ENCODE results near the gene CPLX3. TPM values are rescaled to one million over a fixed set of nuclear protein-coding genes. Genes with fewer than 3 reads are reported as not detected.

The CPLX3 gene
- total RNA-seq, 1 donor from 2014 or later = not detected

DNA sequence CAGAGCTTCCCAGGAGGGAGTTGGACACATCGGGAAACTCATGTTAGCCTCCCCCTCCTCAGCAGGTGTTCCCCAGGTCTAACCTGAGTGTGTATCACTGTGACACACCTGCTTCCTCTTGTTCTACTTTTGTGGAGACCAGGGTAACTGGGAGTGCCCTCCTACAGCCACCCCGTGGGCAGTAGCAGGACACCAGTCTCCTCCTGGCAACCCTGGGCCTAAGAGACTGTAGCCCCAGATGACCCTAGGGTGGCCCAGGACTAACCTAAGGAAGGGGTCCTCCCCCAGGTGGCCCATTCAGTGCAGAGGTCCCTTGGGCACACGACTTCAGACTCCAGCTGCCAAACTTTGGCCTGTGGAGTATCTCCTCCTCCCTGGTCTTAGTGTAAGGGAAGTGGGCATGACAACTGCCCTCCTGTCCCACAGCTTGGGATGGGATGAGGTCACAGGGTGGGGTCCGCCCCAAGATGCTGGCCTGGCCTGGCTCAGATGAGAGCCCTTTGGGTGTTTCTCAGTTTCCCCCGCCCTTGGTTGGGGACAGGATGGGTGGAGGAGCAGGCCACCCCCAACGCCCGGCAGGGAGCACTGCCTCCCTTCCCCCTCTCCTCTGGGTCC is 39.8 kb upstream of the CPLX3 start:
- DNase-seq (ENCODE audit: extremely low spot score, unreplicated experiment) = no peak
- H3K36me3 Mint-ChIP-seq (ENCODE audit: unreplicated experiment) = no peaks in the 10 kb centered on the region
- peak overlapping the region; percentile 27 for H3K27ac Mint-ChIP-seq (ENCODE audit: unreplicated experiment)
- peaks cover 76% of the 10 kb centered on the region for H3K4me1 Mint-ChIP-seq (ENCODE audit: unreplicated experiment)
- no peaks in the 10 kb centered on the region for H3K9me3 Mint-ChIP-seq (ENCODE audit: unreplicated experiment)
- TF ChIP-seq, protein P1, sequence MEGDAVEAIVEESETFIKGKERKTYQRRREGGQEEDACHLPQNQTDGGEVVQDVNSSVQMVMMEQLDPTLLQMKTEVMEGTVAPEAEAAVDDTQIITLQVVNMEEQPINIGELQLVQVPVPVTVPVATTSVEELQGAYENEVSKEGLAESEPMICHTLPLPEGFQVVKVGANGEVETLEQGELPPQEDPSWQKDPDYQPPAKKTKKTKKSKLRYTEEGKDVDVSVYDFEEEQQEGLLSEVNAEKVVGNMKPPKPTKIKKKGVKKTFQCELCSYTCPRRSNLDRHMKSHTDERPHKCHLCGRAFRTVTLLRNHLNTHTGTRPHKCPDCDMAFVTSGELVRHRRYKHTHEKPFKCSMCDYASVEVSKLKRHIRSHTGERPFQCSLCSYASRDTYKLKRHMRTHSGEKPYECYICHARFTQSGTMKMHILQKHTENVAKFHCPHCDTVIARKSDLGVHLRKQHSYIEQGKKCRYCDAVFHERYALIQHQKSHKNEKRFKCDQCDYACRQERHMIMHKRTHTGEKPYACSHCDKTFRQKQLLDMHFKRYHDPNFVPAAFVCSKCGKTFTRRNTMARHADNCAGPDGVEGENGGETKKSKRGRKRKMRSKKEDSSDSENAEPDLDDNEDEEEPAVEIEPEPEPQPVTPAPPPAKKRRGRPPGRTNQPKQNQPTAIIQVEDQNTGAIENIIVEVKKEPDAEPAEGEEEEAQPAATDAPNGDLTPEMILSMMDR (IDR thresholded peaks at IDR 0.05) = no peak
- no peak overlapping the region for H3K4me3 Mint-ChIP-seq (ENCODE audit: unreplicated experiment)
- no peaks in the 10 kb centered on the region for H3K27me3 Mint-ChIP-seq (ENCODE audit: unreplicated experiment)

DNA sequence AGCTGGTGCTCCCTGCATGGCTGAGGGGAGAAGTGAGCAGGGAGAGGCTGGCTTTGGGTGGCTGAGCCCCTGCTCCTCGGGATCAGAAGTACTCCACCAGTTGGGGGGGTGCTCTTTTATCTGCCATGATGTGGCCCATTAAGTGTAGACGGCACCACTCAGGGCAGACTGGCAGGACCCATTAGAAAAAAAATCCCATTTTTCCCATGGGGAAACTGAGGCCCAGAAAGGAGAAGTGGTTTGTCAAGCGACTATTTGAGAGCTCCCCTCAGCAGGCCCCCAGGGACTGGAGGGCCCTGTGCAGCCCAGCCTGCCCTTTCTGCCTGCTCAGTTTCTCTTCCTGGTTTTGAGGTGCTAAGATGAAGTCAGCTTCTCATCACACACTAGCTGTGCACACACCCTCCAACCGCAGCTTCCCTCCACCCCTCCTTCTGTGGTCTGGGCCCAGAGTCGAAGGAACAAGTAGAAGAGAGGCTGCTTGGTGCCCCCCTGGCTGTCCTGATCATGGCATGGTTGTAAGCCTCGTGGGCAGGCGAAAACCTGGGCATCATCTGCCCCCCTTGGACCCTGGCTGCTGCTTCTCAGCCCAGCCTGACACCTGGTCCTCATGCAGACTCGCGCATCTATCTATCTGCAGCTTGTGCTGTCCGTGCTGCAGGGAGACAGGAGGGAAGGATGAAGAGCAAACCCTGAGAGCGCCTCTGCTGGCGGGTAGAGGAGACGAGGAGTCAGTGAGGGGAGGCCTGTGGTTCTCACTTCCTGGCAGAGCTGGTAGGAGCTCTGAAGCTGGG is 39.0 kb upstream of the CPLX3 start:
- H3K4me1 Mint-ChIP-seq (ENCODE audit: unreplicated experiment) = peaks cover 81% of the 10 kb centered on the region
- peak overlapping the region; percentile 30 for H3K4me3 Mint-ChIP-seq (ENCODE audit: unreplicated experiment)
- no peaks in the 10 kb centered on the region for H3K27me3 Mint-ChIP-seq (ENCODE audit: unreplicated experiment)
- H3K9me3 Mint-ChIP-seq (ENCODE audit: unreplicated experiment) = no peaks in the 10 kb centered on the region
- TF ChIP-seq, protein P1 (IDR thresholded peaks at IDR 0.05) = peak; percentile 64
- peak overlapping the region; percentile 85 for H3K27ac Mint-ChIP-seq (ENCODE audit: unreplicated experiment)
- H3K36me3 Mint-ChIP-seq (ENCODE audit: unreplicated experiment) = no peaks in the 10 kb centered on the region
- DNase-seq (ENCODE audit: extremely low spot score, unreplicated experiment) = no peak

DNA sequence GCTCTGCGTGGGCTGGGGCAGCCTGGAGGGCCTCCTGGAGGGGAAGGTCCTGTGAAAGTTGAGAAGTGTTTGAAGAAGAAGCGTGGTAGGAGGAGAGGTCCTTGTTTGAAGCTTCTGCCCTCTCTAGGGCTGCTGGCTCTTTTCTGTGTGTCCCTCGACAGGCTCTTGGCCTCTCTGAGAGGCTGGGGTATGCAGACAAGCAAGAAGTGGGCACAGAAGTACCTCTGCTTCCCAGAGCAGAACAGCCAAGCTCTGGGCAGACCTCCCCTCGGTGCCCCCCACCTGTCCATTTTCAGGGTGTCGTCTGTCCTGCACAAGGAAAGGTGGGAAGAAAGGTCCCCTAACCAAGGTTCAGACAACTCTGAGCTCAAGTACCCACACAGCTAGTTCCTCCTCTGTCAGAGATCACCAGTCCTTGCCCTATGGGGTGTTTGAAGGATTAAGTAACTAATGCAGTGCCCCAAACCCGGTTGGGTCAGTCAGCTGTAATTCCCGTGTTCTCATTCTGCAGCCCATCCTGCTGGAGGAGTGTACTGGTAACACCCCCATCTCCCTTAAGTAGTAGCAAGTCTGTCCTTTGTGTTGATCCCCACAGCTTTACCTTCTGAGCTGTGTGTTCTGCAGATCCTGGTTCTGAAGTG is 38.3 kb upstream of the CPLX3 start:
- TF ChIP-seq, protein P1 (IDR thresholded peaks at IDR 0.05) = no peak
- Mint-ChIP-seq H3K4me3 (ENCODE audit: unreplicated experiment) (peak overlapping the region; percentile 30), H3K27me3 (ENCODE audit: unreplicated experiment) (no peaks in the 10 kb centered on the region), H3K27ac (ENCODE audit: unreplicated experiment) (peak overlapping the region; percentile 85), H3K36me3 (ENCODE audit: unreplicated experiment) (no peaks in the 10 kb centered on the region), H3K4me1 (ENCODE audit: unreplicated experiment) (peaks cover 78% of the 10 kb centered on the region), H3K9me3 (ENCODE audit: unreplicated experiment) (no peaks in the 10 kb centered on the region)
- DNase-seq (ENCODE audit: extremely low spot score, unreplicated experiment) = no peak

DNA sequence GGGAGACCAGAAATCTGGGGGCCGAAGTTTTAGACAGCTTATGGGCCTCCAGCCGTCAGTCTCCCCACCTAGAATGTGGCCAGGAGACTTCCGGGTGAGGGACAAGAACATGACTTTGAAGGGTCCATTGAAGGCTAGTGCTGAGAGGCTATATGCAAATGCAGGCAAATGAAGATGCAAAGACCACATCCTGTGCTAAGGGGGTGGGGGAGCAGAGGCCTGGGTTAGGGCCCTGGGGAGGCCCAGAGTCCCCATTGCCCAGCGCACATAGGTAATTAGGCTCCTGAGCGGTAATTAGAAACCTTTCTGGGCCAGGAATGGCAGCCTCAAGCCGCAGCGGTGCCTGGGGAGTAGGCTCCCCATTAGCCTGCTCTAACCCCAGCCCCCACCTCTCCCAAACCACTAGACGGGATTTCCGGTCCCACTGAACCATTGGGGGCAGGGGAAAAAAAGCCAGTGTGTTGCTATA is 37.7 kb upstream of the CPLX3 start:
- H3K27me3 Mint-ChIP-seq (ENCODE audit: unreplicated experiment) = no peaks in the 10 kb centered on the region
- H3K4me1 Mint-ChIP-seq (ENCODE audit: unreplicated experiment) = peaks cover 78% of the 10 kb centered on the region
- TF ChIP-seq, protein P1 (IDR thresholded peaks at IDR 0.05) = no peak
- H3K9me3 Mint-ChIP-seq (ENCODE audit: unreplicated experiment) = no peaks in the 10 kb centered on the region
- H3K36me3 Mint-ChIP-seq (ENCODE audit: unreplicated experiment) = no peaks in the 10 kb centered on the region
- DNase-seq (ENCODE audit: extremely low spot score, unreplicated experiment) = no peak
- no peak overlapping the region for H3K4me3 Mint-ChIP-seq (ENCODE audit: unreplicated experiment)
- no peak overlapping the region for H3K27ac Mint-ChIP-seq (ENCODE audit: unreplicated experiment)

DNA sequence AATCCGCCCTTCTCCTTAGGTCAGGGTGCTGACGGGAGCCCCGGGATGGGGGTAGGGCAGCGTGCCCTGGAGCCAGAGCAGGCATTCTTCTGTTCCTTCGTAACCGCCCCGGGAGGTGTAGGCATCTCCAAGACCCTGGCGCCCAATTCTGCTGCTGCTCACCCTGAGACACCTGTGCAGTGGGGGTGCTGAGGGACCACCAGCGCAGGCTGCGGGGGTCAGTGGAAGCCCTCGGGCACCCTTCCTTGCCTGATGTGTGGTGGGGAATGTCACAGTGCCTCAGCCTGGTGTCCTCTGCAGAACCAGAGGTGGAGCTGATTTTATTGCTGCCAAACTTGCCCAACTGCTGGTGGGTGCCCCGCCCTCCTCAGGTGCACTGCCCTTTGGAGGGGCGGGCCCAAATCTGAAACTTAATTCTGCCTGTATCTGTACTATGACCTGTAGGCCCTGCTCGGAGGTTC is 37.2 kb upstream of the CPLX3 start:
- no peaks in the 10 kb centered on the region for H3K9me3 Mint-ChIP-seq (ENCODE audit: unreplicated experiment)
- H3K36me3 Mint-ChIP-seq (ENCODE audit: unreplicated experiment) = no peaks in the 10 kb centered on the region
- TF ChIP-seq, protein P1 (IDR thresholded peaks at IDR 0.05) = no peak
- no peak for DNase-seq (ENCODE audit: extremely low spot score, unreplicated experiment)
- peak overlapping the region; percentile 90 for H3K27ac Mint-ChIP-seq (ENCODE audit: unreplicated experiment)
- H3K4me1 Mint-ChIP-seq (ENCODE audit: unreplicated experiment) = peaks cover 73% of the 10 kb centered on the region
- peak overlapping the region; percentile 20 for H3K4me3 Mint-ChIP-seq (ENCODE audit: unreplicated experiment)
- no peaks in the 10 kb centered on the region for H3K27me3 Mint-ChIP-seq (ENCODE audit: unreplicated experiment)
